A673 (cell line): ENCODE results near the gene NAV2. TPM values are rescaled to one million over a fixed set of nuclear protein-coding genes. Genes with fewer than 3 reads are reported as not detected.

Source experiments
- BruUV-seq: library from RNA; stranded (reverse); fragments of 400-500 nt; replicated peaks from 2 replicates; lab custom pipeline; 2021; lab: Mats Ljungman, UMichigan
- CTCF ChIA-PET: fragments of 300-600 bp; sonication (Branson Sonifier 250); formaldehyde crosslinking; loops from one replicate; lab custom pipeline; 2022; ENCODE audit warnings: antibody characterized with exemption; lab: Charles Lee
- POLR2A ChIA-PET: fragments of 300-600 bp; sonication (Branson Sonifier 250); formaldehyde crosslinking; loops from one replicate; lab custom pipeline; 2022; ENCODE audit warnings: antibody characterized with exemption; ENCODE audit not compliant: low non-redundant PET; lab: Charles Lee
- DNase-seq: peaks from one replicate; pipeline ENCODE4 v3.0.0-alpha.2; 2015; ENCODE audit warnings: low spot score
- H3K27ac ChIP-seq: fragments of 200-600 bp; sonication (generic); 2 replicates; pipeline ENCODE4 v1.5.1; 2016; ENCODE audit warnings: mixed run types, low read depth, mild to moderate bottlenecking, mixed read lengths, antibody characterized with exemption, low read length; ENCODE audit not compliant: poor library complexity, severe bottlenecking
- H3K27me3 ChIP-seq: fragments of 200-600 bp; sonication (generic); replicated peaks from 2 replicates; pipeline ENCODE4 v1.6.1; 2017; ENCODE audit warnings: mixed run types, low read depth, mild to moderate bottlenecking, mixed read lengths, antibody characterized with exemption, low read length; ENCODE audit not compliant: insufficient read depth, poor library complexity
- H3K36me3 ChIP-seq: fragments of 200-600 bp; sonication (generic); 2 replicates; pipeline ENCODE4 v1.6.1; 2016; ENCODE audit warnings: mixed run types, mild to moderate bottlenecking, mixed read lengths, antibody characterized with exemption, low read length; ENCODE audit not compliant: insufficient read depth, poor library complexity, severe bottlenecking
- H3K4me1 ChIP-seq: fragments of 200-600 bp; sonication (generic); 2 replicates; pipeline ENCODE4 v1.6.1; 2017; ENCODE audit warnings: mixed run types, mild to moderate bottlenecking, mixed read lengths, antibody characterized with exemption, low read length; ENCODE audit not compliant: insufficient read depth, poor library complexity, severe bottlenecking
- H3K4me3 ChIP-seq: fragments of 200-600 bp; sonication (generic); 2 replicates; pipeline ENCODE4 v1.5.1; 2016; ENCODE audit warnings: low read depth, mixed run types, mild to moderate bottlenecking, mixed read lengths, low read length; ENCODE audit not compliant: poor library complexity, severe bottlenecking
- H3K9me3 ChIP-seq: fragments of 200-600 bp; sonication (generic); 2 replicates; pipeline ENCODE4 v1.6.1; 2016; ENCODE audit warnings: mixed run types, low read depth, mild to moderate bottlenecking, mixed read lengths, antibody characterized with exemption, low read length; ENCODE audit not compliant: poor library complexity, severe bottlenecking
- CTCF ChIP-seq: fragments of 300-800, 200-600 bp; sonication (generic); conservative IDR thresholded peaks from 2 replicates; pipeline ENCODE4 v1.5.1; 2017; ENCODE audit warnings: low read depth, mild to moderate bottlenecking, antibody characterized with exemption, low read length, moderate library complexity, mixed read lengths
- EZH2 ChIP-seq: fragments of 200-600 bp; sonication (generic); IDR thresholded peaks from 2 replicates; pipeline ENCODE4 v1.6.1; 2017; ENCODE audit warnings: borderline replicate concordance, low read depth, mild to moderate bottlenecking, mixed read lengths, antibody characterized with exemption, low read length; ENCODE audit not compliant: poor library complexity, severe bottlenecking
- intact Hi-C: fragments of 100-400 bp; cut with micrococcal nuclease; formaldehyde crosslinking; loops from one replicate; pipeline ENCODE4 v1.10.0; 2022; ENCODE audit not compliant: unreplicated experiment
- total RNA-seq: library from RNA; stranded (reverse); gene quantifications from 2 replicates; pipeline ENCODE4 v1.2.3, GENCODE V29; 2021

Gene NAV2
- total RNA-seq, 1 experiment from 2014 or later: not detected

GRCh38 chr11:19862091-19862490, 149.5 kb downstream of the NAV2 start:
- Histone ChIP-seq H3K4me1 (no peaks in the 10 kb centered on the region), H3K4me3 (no peak overlapping the region), H3K36me3 (no peaks in the 10 kb centered on the region), H3K27ac (no peak overlapping the region), H3K9me3 (no peaks in the 10 kb centered on the region), H3K27me3 (no peaks in the 10 kb centered on the region)
- no peak for TF ChIP-seq CTCF
- no peak for TF ChIP-seq EZH2
- ChIA-PET POLR2A (no interaction called here), CTCF (no interaction called here)
- no peak for DNase-seq
- BruUV-seq: no TSS peak
- intact Hi-C loops: no loop called here

GRCh38 chr11:19864141-19865140, 151.8 kb downstream of the NAV2 start:
- Histone ChIP-seq H3K27me3 (no peaks in the 10 kb centered on the region), H3K4me3 (no peak overlapping the region), H3K9me3 (no peaks in the 10 kb centered on the region), H3K27ac (no peak overlapping the region), H3K4me1 (no peaks in the 10 kb centered on the region), H3K36me3 (no peaks in the 10 kb centered on the region)
- POLR2A ChIA-PET: no interaction called here
- no TSS peak for BruUV-seq
- DNase-seq: no peak
- TF ChIP-seq CTCF (no peak), EZH2 (no peak)
- CTCF ChIA-PET: no interaction called here
- intact Hi-C loops: no loop called here

- Histone ChIP-seq H3K4me3 (no peak overlapping the region), H3K4me1 (no peaks in the 10 kb centered on the region), H3K36me3 (no peaks in the 10 kb centered on the region), H3K27me3 (no peaks in the 10 kb centered on the region), H3K27ac (no peak overlapping the region), H3K9me3 (no peaks in the 10 kb centered on the region)
- TF ChIP-seq EZH2: no peak
- no peak for TF ChIP-seq CTCF
- BruUV-seq: no TSS peak
- CTCF ChIA-PET: no interaction called here
- no peak for DNase-seq
- POLR2A ChIA-PET: no interaction called here
- intact Hi-C loops: no loop called here
These were observed 153.4 kb downstream of the NAV2 start for GRCh38 chr11:19866037-19866436.
